GM19395 (cell line): ENCODE results near the gene DNM3.

Experiments
- ATAC-seq: cut with Tn5 transposase; IDR thresholded peaks from one replicate; pipeline ENCODE4 v1.9.1; 2021; ENCODE audit warnings: mild to moderate bottlenecking, moderate library complexity; ENCODE audit not compliant: unreplicated experiment

The DNM3 gene

GRCh38 chr1:172135978-172136610, 294.8 kb downstream of the DNM3 start:
- no peak for ATAC-seq

- no peak for ATAC-seq
Observed at GRCh38 chr1:172136925-172137324, 295.6 kb downstream of the DNM3 start.

- no peak for ATAC-seq
Observed at GRCh38 chr1:172137703-172138454, 296.6 kb downstream of the DNM3 start.

- no peak for ATAC-seq
Observed at GRCh38 chr1:172138634-172139033, 297.3 kb downstream of the DNM3 start.

GRCh38 chr1:172139196-172139595, 297.9 kb downstream of the DNM3 start:
- ATAC-seq: no peak

GRCh38 chr1:172140072-172140471, 298.8 kb downstream of the DNM3 start:
- ATAC-seq: no peak

GRCh38 chr1:172140591-172140990, 299.3 kb downstream of the DNM3 start:
- ATAC-seq: no peak

- ATAC-seq: no peak
Observed at GRCh38 chr1:172141341-172141881, 300.1 kb downstream of the DNM3 start.

- no peak for ATAC-seq
Observed at GRCh38 chr1:172142324-172142723, 301.0 kb downstream of the DNM3 start.

- no peak for ATAC-seq
Observed at GRCh38 chr1:172143384-172144055, 302.2 kb downstream of the DNM3 start.

- ATAC-seq: no peak
Observed at GRCh38 chr1:172144445-172145061, 303.3 kb downstream of the DNM3 start.

GRCh38 chr1:172145231-172145651, 303.9 kb downstream of the DNM3 start:
- no peak for ATAC-seq

- no peak for ATAC-seq
Observed at GRCh38 chr1:172145656-172146055, 304.4 kb downstream of the DNM3 start.

- no peak for ATAC-seq
Observed at GRCh38 chr1:172146141-172146850, 305.0 kb downstream of the DNM3 start.

- ATAC-seq: no peak
Observed at GRCh38 chr1:172147541-172147940, 306.2 kb downstream of the DNM3 start.

- no peak for ATAC-seq
Observed at GRCh38 chr1:172148213-172148612, 306.9 kb downstream of the DNM3 start.

GRCh38 chr1:172148707-172149106, 307.4 kb downstream of the DNM3 start:
- no peak for ATAC-seq

GRCh38 chr1:172149346-172149745, 308.0 kb downstream of the DNM3 start:
- no peak for ATAC-seq

GRCh38 chr1:172154551-172154950, 313.3 kb downstream of the DNM3 start:
- peak; percentile 99 for ATAC-seq

- no peak for ATAC-seq
Observed at GRCh38 chr1:172155766-172156165, 314.5 kb downstream of the DNM3 start.

GRCh38 chr1:172162236-172162635, 320.9 kb downstream of the DNM3 start:
- no peak for ATAC-seq
